OCI-LY3 (cell line): ENCODE results near the gene SH3GL1.

ENCODE experiments used
- H2AFZ ChIP-seq: fragments of 200-600, 300-600 bp; shearing (Covaris generic); 2 replicates; pipeline ENCODE4 v1.6.0; 2014; ENCODE audit warnings: antibody characterized with exemption, low read depth, low read length
- H3K27ac ChIP-seq: fragments of 200-600, 300-600 bp; sonication (generic); 2 replicates; pipeline ENCODE4 v1.5.1; 2014; ENCODE audit warnings: mild to moderate bottlenecking, low read length, moderate library complexity, mixed read lengths
- H3K27me3 ChIP-seq: fragments of 200-600, 300-600 bp; sonication (generic); 2 replicates; pipeline ENCODE4 v1.6.1; 2014; ENCODE audit warnings: low read depth, low read length, mixed read lengths
- H3K36me3 ChIP-seq: fragments of 200-600, 300-600 bp; sonication (generic); replicated peaks from 2 replicates; pipeline ENCODE3; 2014; ENCODE audit warnings: low read depth, low read length, mixed read lengths
- H3K4me1 ChIP-seq: fragments of 300-600, 200-600 bp; sonication (generic); 2 replicates; pipeline ENCODE4 v1.6.1; 2014; ENCODE audit warnings: low read length, mixed read lengths
- H3K4me2 ChIP-seq: fragments of 200-600, 300-600 bp; sonication (generic); 2 replicates; pipeline ENCODE4 v1.6.1; 2014; ENCODE audit warnings: low read length, mixed read lengths
- H3K4me3 ChIP-seq: fragments of 300-600, 200-600 bp; sonication (generic); 2 replicates; pipeline ENCODE4 v1.5.1; 2014; ENCODE audit warnings: antibody characterized with exemption, mild to moderate bottlenecking, low read length, moderate library complexity
- H3K79me2 ChIP-seq: fragments of 300-600, 200-600 bp; shearing (Covaris generic); 2 replicates; pipeline ENCODE4 v1.6.1; 2014; ENCODE audit warnings: mild to moderate bottlenecking, low read length, mixed read lengths
- H3K9ac ChIP-seq: fragments of 300-600, 200-600 bp; shearing (Covaris generic); 2 replicates; pipeline ENCODE4 v1.6.0; 2014; ENCODE audit warnings: mild to moderate bottlenecking, low read length, moderate library complexity
- H3K9me3 ChIP-seq: fragments of 200-600, 300-600 bp; shearing (Covaris generic); 2 replicates; pipeline ENCODE4 v1.6.1; 2014; ENCODE audit warnings: low read length, mixed read lengths; ENCODE audit not compliant: insufficient read depth
- H4K20me1 ChIP-seq: fragments of 200-600, 300-600 bp; sonication (generic); 2 replicates; pipeline ENCODE4 v1.6.1; 2016; ENCODE audit warnings: low read length, mixed read lengths; ENCODE audit not compliant: insufficient read depth
- EZH2phosphoT487 ChIP-seq: fragments of 200-600 bp; shearing (Covaris generic); IDR thresholded peaks from 2 replicates; pipeline ENCODE4 v1.6.1; 2018; ENCODE audit warnings: antibody characterized with exemption, mixed run types, low read depth
- TF ChIP-seq, protein P1 (sequence below): fragments of 200-600, 300-600 bp; sonication (generic); IDR thresholded peaks from 2 replicates; pipeline ENCODE4 v1.5.1; 2014; ENCODE audit warnings: antibody characterized with exemption, low read length, low read depth

The SH3GL1 gene

DNA sequence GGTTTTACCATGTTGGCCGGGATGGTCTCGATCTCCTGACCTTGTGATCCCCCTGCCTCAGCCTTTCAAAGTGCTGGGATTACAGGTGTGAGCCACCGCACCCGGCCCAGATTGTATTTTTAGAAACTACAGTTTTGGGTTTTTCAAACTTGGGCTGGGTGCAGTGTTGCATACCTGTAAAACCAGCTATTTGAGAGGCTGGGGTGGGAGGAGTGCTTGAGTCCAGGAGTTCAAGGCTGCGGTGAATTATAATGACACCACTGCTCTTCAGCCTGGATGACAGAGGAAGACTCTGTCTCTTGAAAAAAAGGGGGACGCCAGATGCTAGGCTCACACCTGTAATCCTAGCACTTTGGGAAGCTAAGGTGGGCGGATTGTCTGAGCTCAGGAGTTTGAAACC lies 6.3 kb upstream of the SH3GL1 start:
- TF ChIP-seq, protein P1, sequence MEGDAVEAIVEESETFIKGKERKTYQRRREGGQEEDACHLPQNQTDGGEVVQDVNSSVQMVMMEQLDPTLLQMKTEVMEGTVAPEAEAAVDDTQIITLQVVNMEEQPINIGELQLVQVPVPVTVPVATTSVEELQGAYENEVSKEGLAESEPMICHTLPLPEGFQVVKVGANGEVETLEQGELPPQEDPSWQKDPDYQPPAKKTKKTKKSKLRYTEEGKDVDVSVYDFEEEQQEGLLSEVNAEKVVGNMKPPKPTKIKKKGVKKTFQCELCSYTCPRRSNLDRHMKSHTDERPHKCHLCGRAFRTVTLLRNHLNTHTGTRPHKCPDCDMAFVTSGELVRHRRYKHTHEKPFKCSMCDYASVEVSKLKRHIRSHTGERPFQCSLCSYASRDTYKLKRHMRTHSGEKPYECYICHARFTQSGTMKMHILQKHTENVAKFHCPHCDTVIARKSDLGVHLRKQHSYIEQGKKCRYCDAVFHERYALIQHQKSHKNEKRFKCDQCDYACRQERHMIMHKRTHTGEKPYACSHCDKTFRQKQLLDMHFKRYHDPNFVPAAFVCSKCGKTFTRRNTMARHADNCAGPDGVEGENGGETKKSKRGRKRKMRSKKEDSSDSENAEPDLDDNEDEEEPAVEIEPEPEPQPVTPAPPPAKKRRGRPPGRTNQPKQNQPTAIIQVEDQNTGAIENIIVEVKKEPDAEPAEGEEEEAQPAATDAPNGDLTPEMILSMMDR, result no peak
- no peak for TF ChIP-seq EZH2phosphoT487
- Histone ChIP-seq H3K4me2 (no peak overlapping the region), H3K27ac (no peak overlapping the region), H3K9me3 (no peaks in the 10 kb centered on the region), H3K36me3 (peaks cover 47% of the 10 kb centered on the region), H3K27me3 (no peaks in the 10 kb centered on the region), H2AFZ (no peak overlapping the region), H4K20me1 (peaks cover 62% of the 10 kb centered on the region), H3K79me2 (peaks cover 91% of the 10 kb centered on the region), H3K9ac (no peak overlapping the region), H3K4me3 (no peak overlapping the region), H3K4me1 (peaks cover 18% of the 10 kb centered on the region)

DNA sequence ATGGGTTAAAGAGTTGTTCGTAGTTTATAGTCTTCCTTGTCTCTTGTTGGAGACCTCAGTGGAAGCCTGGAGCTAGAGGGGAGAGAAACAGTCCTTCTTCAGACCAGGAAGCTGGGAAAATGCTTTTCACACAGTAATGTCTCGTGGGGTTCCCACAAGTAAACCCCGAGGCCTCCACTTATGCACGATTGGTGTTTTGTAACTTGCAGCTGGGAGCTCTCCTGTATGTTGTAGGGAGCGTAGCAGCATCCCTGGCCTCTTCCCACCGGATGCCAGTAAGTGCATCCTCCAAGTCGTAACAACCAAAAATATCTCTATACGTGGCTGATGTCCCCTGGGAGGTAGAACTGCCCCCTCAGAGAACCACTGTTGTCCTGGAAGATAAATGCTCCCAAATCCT lies 5.6 kb upstream of the SH3GL1 start:
- Histone ChIP-seq H4K20me1 (peaks cover 61% of the 10 kb centered on the region), H3K27me3 (no peaks in the 10 kb centered on the region), H2AFZ (no peak overlapping the region), H3K27ac (no peak overlapping the region), H3K36me3 (peaks cover 46% of the 10 kb centered on the region), H3K79me2 (peaks cover 84% of the 10 kb centered on the region), H3K9ac (no peak overlapping the region), H3K9me3 (no peaks in the 10 kb centered on the region), H3K4me2 (no peak overlapping the region), H3K4me1 (peaks cover 24% of the 10 kb centered on the region), H3K4me3 (no peak overlapping the region)
- TF ChIP-seq, protein P1, result no peak
- TF ChIP-seq EZH2phosphoT487, result no peak

DNA sequence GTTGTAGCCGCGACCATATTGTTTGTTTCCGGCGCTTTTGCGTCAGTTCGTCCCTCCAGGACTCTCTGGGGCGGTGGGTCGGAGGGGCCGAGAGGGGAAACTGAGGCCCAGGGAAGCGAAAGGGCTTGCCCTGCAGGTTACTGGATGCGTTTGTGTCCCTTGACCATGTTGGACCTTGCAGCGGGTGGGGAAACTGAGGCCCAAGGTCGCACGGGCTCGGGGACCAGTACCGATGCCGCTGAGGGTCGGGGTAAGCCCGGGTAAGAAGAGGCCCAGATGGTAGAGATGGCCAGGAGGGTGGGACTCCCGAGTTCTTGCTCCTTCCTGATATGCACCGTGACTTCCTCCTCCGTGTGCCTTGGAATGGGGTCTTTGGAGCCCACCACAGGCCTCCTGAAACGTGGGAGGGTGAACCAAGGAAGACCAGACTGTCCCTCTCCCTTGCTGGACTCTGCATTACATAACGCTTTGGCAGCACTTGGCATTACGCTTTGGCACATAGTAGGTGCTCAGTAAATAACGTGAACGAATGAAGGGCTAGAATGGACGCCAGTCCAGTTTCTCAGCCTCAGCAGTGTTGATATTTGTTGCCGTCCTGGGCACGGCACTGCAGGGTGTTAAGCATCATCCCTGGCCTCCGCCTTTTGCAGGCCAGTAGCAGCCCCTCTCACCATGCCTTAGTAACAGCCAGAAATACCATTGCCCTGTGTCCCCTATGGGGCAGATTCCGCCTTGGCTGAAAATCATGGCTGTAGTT lies 2.8 kb upstream of the SH3GL1 start:
- Histone ChIP-seq H3K27ac (peak overlapping the region; percentile 63), H3K4me3 (peak overlapping the region; percentile 98), H3K27me3 (no peaks in the 10 kb centered on the region), H4K20me1 (peaks cover 58% of the 10 kb centered on the region), H3K36me3 (peaks cover 30% of the 10 kb centered on the region), H3K4me1 (peaks cover 33% of the 10 kb centered on the region), H3K79me2 (peaks cover 79% of the 10 kb centered on the region), H3K4me2 (peak overlapping the region; percentile 82), H3K9me3 (no peaks in the 10 kb centered on the region), H2AFZ (no peak overlapping the region), H3K9ac (peak overlapping the region; percentile 98)
- TF ChIP-seq, protein P1, result no peak
- no peak for TF ChIP-seq EZH2phosphoT487

DNA sequence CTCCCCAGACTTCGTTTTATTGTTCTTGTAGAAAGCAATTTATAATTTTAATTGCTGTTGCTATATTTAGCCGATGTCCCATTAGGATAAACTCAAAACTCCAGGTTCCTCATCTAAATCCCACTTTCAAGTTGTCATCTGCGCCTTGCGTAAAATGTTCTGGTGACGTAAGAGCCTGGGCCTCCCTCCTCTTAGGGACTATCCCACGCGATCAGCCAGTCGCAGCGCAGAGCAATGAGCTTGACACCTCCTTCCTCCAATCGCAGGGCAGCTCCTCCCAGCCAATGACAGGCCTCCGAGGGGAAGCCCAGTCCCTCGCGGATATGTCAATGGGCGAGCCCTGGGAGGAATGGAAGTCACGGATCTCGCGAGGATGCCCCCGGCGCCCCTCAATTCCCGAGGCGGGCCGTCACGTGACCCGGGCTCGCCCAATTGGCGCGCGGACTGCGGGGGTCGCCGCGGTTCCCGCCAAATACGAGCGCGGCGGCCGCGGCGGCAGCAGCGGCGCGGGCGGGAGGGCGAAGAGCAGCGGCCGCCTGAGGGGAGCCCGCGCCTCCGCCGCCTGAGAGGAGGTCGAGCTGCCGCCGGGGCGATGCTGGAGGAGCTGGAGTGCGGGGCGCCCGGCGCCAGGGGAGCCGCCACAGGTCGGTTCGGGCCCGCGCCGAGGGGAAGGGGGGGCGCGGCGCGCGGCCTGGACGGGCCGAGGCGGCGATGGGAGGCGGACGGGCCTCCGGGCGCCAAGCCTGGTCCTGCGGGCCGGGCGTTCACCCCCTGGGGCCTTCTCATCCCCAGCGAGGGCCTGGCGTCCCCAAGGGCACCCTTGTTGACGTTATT lies 2.0 kb upstream of the SH3GL1 start, which contains the start of gene CHAF1A:
TSS of gene CHAF1A (plus strand) at position 470 of the 834 bp plus-strand sequence. CDS start at position 593, 123 bp downstream.
- Histone ChIP-seq H3K9ac (peak within 1 kb of the TSS; percentile 98), H3K4me2 (peak within 1 kb of the TSS; percentile 82), H3K27me3 (no peaks in the 10 kb centered on the region), H2AFZ (peak within 1 kb of the TSS; percentile 49; the same call in 1 of the 2 replicates), H3K36me3 (peaks cover 32% of the 10 kb centered on the region), H3K79me2 (peaks cover 79% of the 10 kb centered on the region), H3K9me3 (no peaks in the 10 kb centered on the region), H3K4me3 (peak within 1 kb of the TSS; percentile 98), H3K4me1 (peaks cover 33% of the 10 kb centered on the region), H4K20me1 (peaks cover 64% of the 10 kb centered on the region), H3K27ac (peak within 1 kb of the TSS; percentile 63)
- TF ChIP-seq, protein P1, result no peak
- no peak for TF ChIP-seq EZH2phosphoT487
